Suprapubic skin (tissue), 4 donors: ENCODE measurements around the gene CLDN12. TPM values are rescaled to one million over a fixed set of nuclear protein-coding genes. Genes with fewer than 3 reads are reported as not detected.

Experiments
- DNase-seq, 2 donors: peaks; one replicate each; pipeline ENCODE4 v3.0.0-alpha.2; 2019; ENCODE audit warnings: low spot score in 2 of 2
- H3K27ac ChIP-seq: fragments of 200-600 bp; sonication (generic); one replicate; pipeline ENCODE4 v1.5.1; 2019
- H3K27me3 ChIP-seq: fragments of 200-600 bp; sonication (generic); one replicate; pipeline ENCODE4 v1.5.1; 2019
- H3K36me3 ChIP-seq: fragments of 200-600 bp; sonication (generic); one replicate; pipeline ENCODE4 v1.5.1; 2019
- H3K4me1 ChIP-seq: fragments of 200-600 bp; sonication (generic); one replicate; pipeline ENCODE4 v1.5.1; 2019
- H3K4me3 ChIP-seq: fragments of 200-600 bp; sonication (generic); one replicate; pipeline ENCODE4 v1.5.1; 2019; ENCODE audit warnings: mild to moderate bottlenecking
- H3K9me3 ChIP-seq: fragments of 200-600 bp; sonication (generic); one replicate; pipeline ENCODE4 v1.5.1; 2019
- EP300 ChIP-seq: sonication (generic); formaldehyde crosslinking; IDR thresholded peaks from one replicate; pipeline ENCODE4 v1.6.1; 2017; ENCODE audit warnings: antibody characterized with exemption
- POLR2A ChIP-seq, 2 donors: fragments of 450-650 bp; IDR thresholded peaks; one replicate each; pipeline ENCODE4 v1.6.1; 2017; ENCODE audit warnings: antibody characterized with exemption in 2 of 2, mild to moderate bottlenecking in 2 of 2, moderate library complexity in 2 of 2
- POLR2AphosphoS5 ChIP-seq, 3 donors: sonication (generic); formaldehyde crosslinking; IDR thresholded peaks; one replicate each; pipeline ENCODE4 v1.6.1; 2017; ENCODE audit warnings: antibody characterized with exemption in 3 of 3
- WGBS: methylation state at CpG from one replicate; pipeline ENCODE4 v1.1.5; 2018; 5-methylcytosine and 5-hydroxymethylcytosine counted together
- total RNA-seq, 4 donors: library from RNA; depleted of rRNA; stranded (reverse); fragments of >200 nt; gene quantifications; one replicate each; pipeline ENCODE4 v1.1.0, GENCODE V29; 2016
- TF ChIP-seq, protein P1 (sequence below), 2 donors: fragments of 200-600 bp in 1 of 2; fragments of 450-650 bp in 1 of 2; sonication (generic) in 1 of 2; IDR thresholded peaks; one replicate each; pipeline ENCODE4 v1.5.1; 2016 to 2019; ENCODE audit warnings: antibody characterized with exemption in 2 of 2, mild to moderate bottlenecking in 1 of 2, moderate library complexity in 1 of 2

The CLDN12 gene
- total RNA-seq, 4 donors from 2014 or later, result 9.8 to 24.2 (median 17.7) TPM

DNA sequence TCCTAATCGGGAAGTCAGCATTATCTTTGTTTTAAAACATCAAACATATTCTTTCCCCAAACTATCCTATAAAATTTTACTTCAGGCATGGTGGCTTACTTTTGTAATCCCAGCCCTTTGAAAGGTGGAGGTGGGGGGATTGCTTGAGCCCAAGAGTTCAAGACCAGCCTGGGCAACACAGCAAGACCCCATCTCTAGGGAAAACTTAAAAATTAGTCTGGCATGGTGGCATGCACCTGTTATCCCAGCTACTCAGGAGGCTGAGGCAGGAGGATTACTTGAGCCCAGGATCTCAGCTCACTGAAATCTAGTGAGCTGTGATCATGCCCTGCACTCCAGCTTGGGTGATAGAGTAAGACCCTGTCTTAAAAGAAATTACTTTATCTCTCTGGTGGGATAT is 4.9 kb downstream of the CLDN12 start:
- Histone ChIP-seq H3K27ac (no peak overlapping the region), H3K4me3 (no peak overlapping the region), H3K9me3 (no peaks in the 10 kb centered on the region), H3K36me3 (peaks cover 31% of the 10 kb centered on the region), H3K4me1 (peaks cover 16% of the 10 kb centered on the region), H3K27me3 (no peaks in the 10 kb centered on the region)
- 91% methylated on average over 1 of the region's 1 CpG for WGBS
- TF ChIP-seq POLR2A (IDR thresholded peaks at IDR 0.05), result no peak
- no peak for TF ChIP-seq POLR2AphosphoS5 (IDR thresholded peaks at IDR 0.05)
- no peak for TF ChIP-seq EP300
- TF ChIP-seq, protein P1, sequence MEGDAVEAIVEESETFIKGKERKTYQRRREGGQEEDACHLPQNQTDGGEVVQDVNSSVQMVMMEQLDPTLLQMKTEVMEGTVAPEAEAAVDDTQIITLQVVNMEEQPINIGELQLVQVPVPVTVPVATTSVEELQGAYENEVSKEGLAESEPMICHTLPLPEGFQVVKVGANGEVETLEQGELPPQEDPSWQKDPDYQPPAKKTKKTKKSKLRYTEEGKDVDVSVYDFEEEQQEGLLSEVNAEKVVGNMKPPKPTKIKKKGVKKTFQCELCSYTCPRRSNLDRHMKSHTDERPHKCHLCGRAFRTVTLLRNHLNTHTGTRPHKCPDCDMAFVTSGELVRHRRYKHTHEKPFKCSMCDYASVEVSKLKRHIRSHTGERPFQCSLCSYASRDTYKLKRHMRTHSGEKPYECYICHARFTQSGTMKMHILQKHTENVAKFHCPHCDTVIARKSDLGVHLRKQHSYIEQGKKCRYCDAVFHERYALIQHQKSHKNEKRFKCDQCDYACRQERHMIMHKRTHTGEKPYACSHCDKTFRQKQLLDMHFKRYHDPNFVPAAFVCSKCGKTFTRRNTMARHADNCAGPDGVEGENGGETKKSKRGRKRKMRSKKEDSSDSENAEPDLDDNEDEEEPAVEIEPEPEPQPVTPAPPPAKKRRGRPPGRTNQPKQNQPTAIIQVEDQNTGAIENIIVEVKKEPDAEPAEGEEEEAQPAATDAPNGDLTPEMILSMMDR (IDR thresholded peaks at IDR 0.05), result no peak
- no peak for DNase-seq

GRCh38 chr7:90409667-90410066 is 6.4 kb downstream of the CLDN12 start:
- Histone ChIP-seq H3K27me3 (no peaks in the 10 kb centered on the region), H3K4me3 (no peak overlapping the region), H3K9me3 (no peaks in the 10 kb centered on the region), H3K4me1 (peaks cover 7% of the 10 kb centered on the region), H3K27ac (no peak overlapping the region), H3K36me3 (peaks cover 34% of the 10 kb centered on the region)
- DNase-seq, result no peak
- TF ChIP-seq EP300 (no peak), POLR2AphosphoS5 (IDR thresholded peaks at IDR 0.05) (no peak), POLR2A (IDR thresholded peaks at IDR 0.05) (no peak)
- TF ChIP-seq, protein P1 (IDR thresholded peaks at IDR 0.05), result no peak
- WGBS, result 88% methylated on average over 3 of the region's 3 CpGs

GRCh38 chr7:90411510-90411909 is 8.2 kb downstream of the CLDN12 start:
- Histone ChIP-seq H3K4me1 (peaks cover 3% of the 10 kb centered on the region), H3K27ac (no peak overlapping the region), H3K27me3 (no peaks in the 10 kb centered on the region), H3K36me3 (peaks cover 24% of the 10 kb centered on the region), H3K9me3 (no peaks in the 10 kb centered on the region), H3K4me3 (no peak overlapping the region)
- DNase-seq, result no peak
- 81% methylated on average over 2 of the region's 2 CpGs for WGBS
- TF ChIP-seq EP300 (no peak), POLR2A (IDR thresholded peaks at IDR 0.05) (no peak)

GRCh38 chr7:90412458-90413184 is 9.4 kb downstream of the CLDN12 start:
- no peak for DNase-seq
- peaks cover 3% of the 10 kb centered on the region for H3K4me1 ChIP-seq
- TF ChIP-seq POLR2A (IDR thresholded peaks at IDR 0.05), result no peak
- no peak for TF ChIP-seq EP300
- TF ChIP-seq, protein P1 (IDR thresholded peaks at IDR 0.05), result no peak
- TF ChIP-seq POLR2AphosphoS5 (IDR thresholded peaks at IDR 0.05), result no peak
- 92% methylated on average over 11 of the region's 11 CpGs for WGBS
- H3K36me3 ChIP-seq, result peaks cover 22% of the 10 kb centered on the region
- no peaks in the 10 kb centered on the region for H3K9me3 ChIP-seq
- no peak overlapping the region for H3K4me3 ChIP-seq
- no peak overlapping the region for H3K27ac ChIP-seq
- H3K27me3 ChIP-seq, result no peaks in the 10 kb centered on the region

DNA sequence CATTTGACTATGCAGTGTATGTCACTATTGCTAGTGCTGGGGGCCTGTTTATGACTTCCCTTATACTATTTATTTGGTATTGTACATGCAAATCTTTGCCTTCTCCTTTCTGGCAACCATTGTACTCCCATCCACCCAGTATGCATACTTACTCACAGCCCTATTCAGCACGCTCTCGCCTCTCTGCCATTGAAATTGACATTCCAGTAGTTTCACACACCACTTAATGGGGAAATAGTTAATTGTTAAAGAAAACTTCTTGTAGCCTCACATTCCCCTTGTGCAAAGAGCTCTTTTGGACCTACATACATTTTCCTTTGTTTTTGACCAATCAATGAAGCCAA is 9.9 kb downstream of the CLDN12 start:
- WGBS, result 95% methylated on average over 2 of the region's 2 CpGs
- Histone ChIP-seq H3K27ac (no peak overlapping the region), H3K4me3 (no peak overlapping the region), H3K9me3 (no peaks in the 10 kb centered on the region), H3K36me3 (peaks cover 17% of the 10 kb centered on the region), H3K4me1 (peaks cover 3% of the 10 kb centered on the region), H3K27me3 (no peaks in the 10 kb centered on the region)
- DNase-seq, result no peak
- TF ChIP-seq, protein P1 (IDR thresholded peaks at IDR 0.05), result no peak

GRCh38 chr7:90421651-90422050 is 18.4 kb downstream of the CLDN12 start:
- H3K36me3 ChIP-seq, result no peaks in the 10 kb centered on the region
- no peaks in the 10 kb centered on the region for H3K27me3 ChIP-seq
- 53% methylated on average over 6 of the region's 6 CpGs for WGBS
- TF ChIP-seq EP300 (no peak), POLR2AphosphoS5 (IDR thresholded peaks at IDR 0.05) (no peak), POLR2A (IDR thresholded peaks at IDR 0.05) (no peak)
- TF ChIP-seq, protein P1 (IDR thresholded peaks at IDR 0.05), result no peak
- H3K4me1 ChIP-seq, result no peaks in the 10 kb centered on the region
- no peak overlapping the region for H3K4me3 ChIP-seq
- H3K9me3 ChIP-seq, result no peaks in the 10 kb centered on the region
- H3K27ac ChIP-seq, result no peak overlapping the region
- DNase-seq, result no peak
